ENCODE results near the gene SLC7A14. TPM values are rescaled to one million over a fixed set of nuclear protein-coding genes. Genes with fewer than 3 reads are reported as not detected.

Gene SLC7A14
- total RNA-seq, 4 donors from 2014 or later = 0.44 TPM; not detected in 3

DNA sequence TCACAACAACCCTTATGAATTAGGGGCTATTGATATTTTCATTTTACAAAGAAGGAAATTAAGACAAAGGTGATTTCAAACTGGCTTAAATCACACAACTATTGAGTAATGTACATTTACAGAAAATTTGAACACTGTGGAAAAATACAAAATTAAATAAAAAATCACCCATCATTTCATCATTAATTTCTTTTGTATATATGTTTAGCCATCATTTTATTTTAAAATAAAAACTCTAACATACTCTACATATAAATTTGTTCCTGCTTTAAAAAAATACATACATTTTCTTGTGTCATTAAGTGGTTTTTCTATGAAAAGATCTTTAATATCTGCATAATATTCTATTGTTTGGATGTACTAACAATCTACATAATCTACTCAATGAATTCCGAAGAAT, 147.0 kb downstream of the SLC7A14 start:
- no peak for DNase-seq (ENCODE audit: low spot score in 2 of 2)
- Histone ChIP-seq H3K36me3 (peaks cover 0 to 23% (median 0%) of the 10 kb centered on the region in 3 donors), H3K9me3 (no peaks in the 10 kb centered on the region), H3K27me3 (no peaks in the 10 kb centered on the region), H3K4me1 (peaks cover 0 to 9% (median 2%) of the 10 kb centered on the region in 4 donors), H3K4me3 (no peak overlapping the region), H3K27ac (peak overlapping the region in 2 of 4 donors; percentile 54 to 75)
- TF ChIP-seq, protein P1, sequence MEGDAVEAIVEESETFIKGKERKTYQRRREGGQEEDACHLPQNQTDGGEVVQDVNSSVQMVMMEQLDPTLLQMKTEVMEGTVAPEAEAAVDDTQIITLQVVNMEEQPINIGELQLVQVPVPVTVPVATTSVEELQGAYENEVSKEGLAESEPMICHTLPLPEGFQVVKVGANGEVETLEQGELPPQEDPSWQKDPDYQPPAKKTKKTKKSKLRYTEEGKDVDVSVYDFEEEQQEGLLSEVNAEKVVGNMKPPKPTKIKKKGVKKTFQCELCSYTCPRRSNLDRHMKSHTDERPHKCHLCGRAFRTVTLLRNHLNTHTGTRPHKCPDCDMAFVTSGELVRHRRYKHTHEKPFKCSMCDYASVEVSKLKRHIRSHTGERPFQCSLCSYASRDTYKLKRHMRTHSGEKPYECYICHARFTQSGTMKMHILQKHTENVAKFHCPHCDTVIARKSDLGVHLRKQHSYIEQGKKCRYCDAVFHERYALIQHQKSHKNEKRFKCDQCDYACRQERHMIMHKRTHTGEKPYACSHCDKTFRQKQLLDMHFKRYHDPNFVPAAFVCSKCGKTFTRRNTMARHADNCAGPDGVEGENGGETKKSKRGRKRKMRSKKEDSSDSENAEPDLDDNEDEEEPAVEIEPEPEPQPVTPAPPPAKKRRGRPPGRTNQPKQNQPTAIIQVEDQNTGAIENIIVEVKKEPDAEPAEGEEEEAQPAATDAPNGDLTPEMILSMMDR (IDR thresholded peaks at IDR 0.05) = no peak
- TF ChIP-seq EP300 (IDR thresholded peaks at IDR 0.05) (no peak), POLR2A (IDR thresholded peaks at IDR 0.05) (no peak)
- WGBS, 2 donors = 68 to 69% methylated on average over 1 of the region's 1 CpG

DNA sequence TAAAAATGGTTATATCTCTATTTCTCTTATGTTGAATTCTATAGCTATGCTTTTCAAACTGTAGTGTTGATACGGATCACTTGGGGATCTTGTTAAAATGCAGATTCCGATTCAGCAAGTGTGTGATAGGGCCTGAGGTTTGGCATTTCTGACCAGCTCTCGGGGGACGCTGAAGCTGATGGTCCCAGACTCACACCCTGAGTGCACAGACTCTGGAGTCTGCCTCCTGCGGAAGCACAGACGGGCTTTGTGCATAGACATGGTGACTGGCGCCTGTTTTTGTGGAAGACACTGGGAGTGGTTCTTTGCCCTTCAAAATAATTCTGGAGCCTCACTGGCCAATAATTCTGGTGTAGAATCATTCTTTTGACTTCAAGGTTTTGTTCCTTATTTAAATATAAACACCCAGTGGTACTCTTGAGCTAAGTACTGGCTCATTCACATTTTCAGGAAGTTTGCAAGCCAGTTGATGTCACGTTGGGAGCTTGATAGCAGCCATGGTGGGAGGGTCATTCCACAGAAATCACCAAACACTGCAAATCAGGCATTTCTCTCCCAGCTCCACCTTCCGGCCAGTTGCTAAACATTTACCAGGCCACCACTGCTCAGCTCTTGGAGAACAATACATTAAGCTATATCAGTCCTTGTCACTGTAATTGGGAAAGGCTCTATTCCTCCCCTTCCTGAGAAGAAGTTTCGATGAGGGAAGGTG, 148.0 kb downstream of the SLC7A14 start:
- Histone ChIP-seq H3K4me3 (no peak overlapping the region), H3K4me1 (peaks cover 0 to 9% (median 2%) of the 10 kb centered on the region in 4 donors), H3K9me3 (no peaks in the 10 kb centered on the region), H3K27me3 (no peaks in the 10 kb centered on the region), H3K27ac (peak overlapping the region in 2 of 4 donors; percentile 54 to 75), H3K36me3 (peaks cover 0 to 25% (median 0%) of the 10 kb centered on the region in 3 donors)
- TF ChIP-seq EP300 (IDR thresholded peaks at IDR 0.05) (no peak), POLR2A (IDR thresholded peaks at IDR 0.05) (no peak)
- TF ChIP-seq, protein P1 (IDR thresholded peaks at IDR 0.05) = no peak
- 58 to 74% methylated on average over 10 of the region's 10 CpGs for WGBS, 2 donors
- no peak for DNase-seq (ENCODE audit: low spot score in 2 of 2)

DNA sequence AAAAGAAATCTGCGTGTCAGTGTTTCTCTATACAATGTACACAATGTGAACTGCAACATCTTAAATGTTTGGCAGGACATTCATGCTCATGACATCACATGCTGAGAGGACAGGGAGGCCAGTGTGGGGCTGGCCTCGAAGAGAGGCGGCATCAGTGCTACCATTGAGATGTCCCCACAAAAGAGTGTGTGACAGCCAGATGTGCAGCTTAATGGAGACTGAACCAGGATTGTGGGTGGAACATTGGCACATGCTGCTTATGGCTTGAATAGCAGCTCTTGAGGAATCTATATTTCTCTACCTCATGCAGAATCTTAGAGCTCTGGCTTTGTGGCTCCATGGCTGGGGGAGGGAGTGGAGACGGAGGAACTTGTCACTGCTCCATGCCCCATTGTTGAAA, 148.7 kb downstream of the SLC7A14 start:
- peaks cover 0 to 32% (median 0%) of the 10 kb centered on the region in 3 donors for H3K36me3 ChIP-seq
- H3K27ac ChIP-seq = peak overlapping the region in 2 of 4 donors; percentile 54 to 75
- peaks cover 0 to 9% (median 2%) of the 10 kb centered on the region in 4 donors for H3K4me1 ChIP-seq
- H3K9me3 ChIP-seq = no peaks in the 10 kb centered on the region
- WGBS, 2 donors = 42 to 58% methylated on average over 4 of the region's 4 CpGs
- TF ChIP-seq POLR2A (IDR thresholded peaks at IDR 0.05) (no peak), EP300 (IDR thresholded peaks at IDR 0.05) (peak in 1 of 2 donors; percentile 23)
- TF ChIP-seq, protein P1 (IDR thresholded peaks at IDR 0.05) = no peak
- DNase-seq (ENCODE audit: low spot score in 2 of 2) = no peak
- H3K4me3 ChIP-seq = no peak overlapping the region
- no peaks in the 10 kb centered on the region for H3K27me3 ChIP-seq

DNA sequence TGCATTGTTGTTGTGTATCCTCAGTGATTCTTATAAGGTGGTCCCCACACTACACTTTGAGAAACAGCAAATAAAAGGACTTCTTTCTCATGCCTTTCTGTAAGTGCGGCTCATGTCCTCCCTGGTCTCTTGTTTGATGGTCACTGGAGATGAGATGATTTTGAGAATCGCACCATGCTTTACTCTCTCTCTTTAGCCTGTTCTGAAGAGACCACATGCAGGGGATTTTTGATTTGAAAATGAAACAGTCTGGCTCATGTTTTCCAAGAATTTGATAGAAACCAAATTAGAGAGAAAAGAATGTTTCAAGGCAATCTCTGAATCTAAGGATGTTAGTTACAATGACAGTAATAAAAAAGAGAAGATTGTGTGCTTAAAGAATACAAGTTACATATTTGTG, 149.2 kb downstream of the SLC7A14 start:
- Histone ChIP-seq H3K36me3 (peaks cover 0 to 33% (median 0%) of the 10 kb centered on the region in 3 donors), H3K27ac (peak overlapping the region in 2 of 4 donors; percentile 54 to 75), H3K27me3 (no peaks in the 10 kb centered on the region), H3K9me3 (no peaks in the 10 kb centered on the region), H3K4me3 (no peak overlapping the region), H3K4me1 (peaks cover 0 to 9% (median 2%) of the 10 kb centered on the region in 4 donors)
- 54 to 69% methylated on average over 2 of the region's 2 CpGs for WGBS, 2 donors
- no peak for DNase-seq (ENCODE audit: low spot score in 2 of 2)
- TF ChIP-seq EP300 (IDR thresholded peaks at IDR 0.05) = no peak
- TF ChIP-seq, protein P1 (IDR thresholded peaks at IDR 0.05) = no peak
- TF ChIP-seq POLR2A (IDR thresholded peaks at IDR 0.05) = no peak

DNA sequence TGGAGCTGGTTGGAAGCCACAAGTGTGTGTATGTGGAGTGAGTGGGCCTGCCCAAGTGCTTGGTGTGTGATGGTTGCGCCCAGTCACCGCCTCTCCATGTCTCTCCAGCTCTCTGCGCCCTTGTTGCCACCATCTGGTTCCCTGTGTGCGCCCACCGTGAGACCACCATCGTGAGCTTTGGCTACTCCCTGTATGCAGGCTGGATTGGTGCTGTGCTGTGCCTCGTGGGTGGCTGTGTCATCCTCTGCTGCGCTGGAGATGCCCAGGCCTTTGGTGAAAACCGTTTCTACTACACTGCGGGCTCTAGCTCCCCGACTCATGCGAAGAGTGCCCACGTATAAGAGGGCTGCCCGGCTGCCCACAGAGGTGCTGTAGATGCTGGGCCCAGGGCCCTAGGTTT, 153.5 kb downstream of the SLC7A14 start:
- no peak for DNase-seq (ENCODE audit: low spot score in 2 of 2)
- WGBS, 2 donors = 96 to 98% methylated on average over 13 to 14 of the region's 14 CpGs
- Histone ChIP-seq H3K4me3 (no peak overlapping the region), H3K27me3 (no peaks in the 10 kb centered on the region), H3K36me3 (peaks cover 0 to 33% (median 0%) of the 10 kb centered on the region in 3 donors), H3K9me3 (no peaks in the 10 kb centered on the region), H3K27ac (no peak overlapping the region), H3K4me1 (peaks cover 0 to 19% (median 7%) of the 10 kb centered on the region in 4 donors)
- no peak for TF ChIP-seq POLR2A (IDR thresholded peaks at IDR 0.05)
- TF ChIP-seq, protein P1 (IDR thresholded peaks at IDR 0.05) = no peak
- no peak for TF ChIP-seq EP300 (IDR thresholded peaks at IDR 0.05)

Data from tibial nerve (tissue), 4 donors.